ENCODE measurements around the gene LANCL3. TPM values are rescaled to one million over a fixed set of nuclear protein-coding genes. Genes with fewer than 3 reads are reported as not detected.
A peak's percentile ranks its signal among the peaks of the same experiment; 100 is the strongest.

The LANCL3 gene
- polyA plus RNA-seq, 2 of the 4 experiments (the other 2 are of a cell fraction): not detected

DNA sequence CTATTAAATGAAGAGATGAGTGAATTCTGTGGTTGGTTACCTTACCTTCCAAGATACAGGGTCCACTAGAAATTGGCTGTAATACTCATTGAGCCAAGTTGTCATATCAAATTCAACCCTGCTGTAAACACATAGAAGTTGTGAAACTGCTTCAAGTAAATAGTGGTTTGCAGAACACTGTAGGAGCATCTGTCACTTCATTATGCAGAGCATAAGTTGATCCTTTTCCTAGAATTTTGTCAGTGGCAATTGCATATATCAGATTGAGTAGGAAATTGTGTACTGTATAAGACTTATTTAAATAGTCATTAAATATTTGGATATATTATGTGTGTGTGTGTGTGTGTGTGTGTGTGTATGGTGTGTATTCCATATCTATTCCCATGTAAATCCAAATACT, 105.3 kb downstream of the LANCL3 start:
- Histone ChIP-seq H3K4me3 (no peak overlapping the region), H3K9me3 (no peaks in the 10 kb centered on the region), H3K4me1 (no peaks in the 10 kb centered on the region), H3K4me2 (no peak overlapping the region), H3K27ac (no peak overlapping the region)
- ATAC-seq (no peak), DNase-seq (ENCODE audit: low read depth in 1 of 2, low spot score in 1 of 2) (no peak), FAIRE-seq (no peak)
- TF ChIP-seq, protein P1, sequence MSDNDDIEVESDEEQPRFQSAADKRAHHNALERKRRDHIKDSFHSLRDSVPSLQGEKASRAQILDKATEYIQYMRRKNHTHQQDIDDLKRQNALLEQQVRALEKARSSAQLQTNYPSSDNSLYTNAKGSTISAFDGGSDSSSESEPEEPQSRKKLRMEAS (IDR thresholded peaks at IDR 0.05): no peak
- TF ChIP-seq ZNF302 (CRISPR knock-in tag; IDR thresholded peaks at IDR 0.05) (no peak), NPAS2 (CRISPR knock-in tag; IDR thresholded peaks at IDR 0.05; ENCODE audit: borderline replicate concordance) (no peak), RARB (CRISPR knock-in tag; IDR thresholded peaks at IDR 0.05) (no peak), HOXB5 (CRISPR knock-in tag; IDR thresholded peaks at IDR 0.05) (no peak), SREBF2 (IDR thresholded peaks at IDR 0.05) (no peak), RNF2 (IDR thresholded peaks at IDR 0.05; ENCODE audit: borderline replicate concordance, low read depth) (no peak), KDM1A (IDR thresholded peaks at IDR 0.05; ENCODE audit: low read depth) (no peak), MAFK (IDR thresholded peaks at IDR 0.05; ENCODE audit: partially characterized antibody) (no peak), CHD4 (IDR thresholded peaks at IDR 0.05; ENCODE audit: borderline replicate concordance) (no peak)
- TF ChIP-seq, protein P2, sequence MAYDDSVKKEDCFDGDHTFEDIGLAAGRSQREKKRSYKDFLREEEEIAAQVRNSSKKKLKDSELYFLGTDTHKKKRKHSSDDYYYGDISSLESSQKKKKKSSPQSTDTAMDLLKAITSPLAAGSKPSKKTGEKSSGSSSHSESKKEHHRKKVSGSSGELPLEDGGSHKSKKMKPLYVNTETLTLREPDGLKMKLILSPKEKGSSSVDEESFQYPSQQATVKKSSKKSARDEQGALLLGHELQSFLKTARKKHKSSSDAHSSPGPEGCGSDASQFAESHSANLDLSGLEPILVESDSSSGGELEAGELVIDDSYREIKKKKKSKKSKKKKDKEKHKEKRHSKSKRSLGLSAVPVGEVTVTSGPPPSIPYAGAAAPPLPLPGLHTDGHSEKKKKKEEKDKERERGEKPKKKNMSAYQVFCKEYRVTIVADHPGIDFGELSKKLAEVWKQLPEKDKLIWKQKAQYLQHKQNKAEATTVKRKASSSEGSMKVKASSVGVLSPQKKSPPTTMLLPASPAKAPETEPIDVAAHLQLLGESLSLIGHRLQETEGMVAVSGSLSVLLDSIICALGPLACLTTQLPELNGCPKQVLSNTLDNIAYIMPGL (CRISPR knock-in tag; IDR thresholded peaks at IDR 0.05; ENCODE audit: borderline replicate concordance): no peak
- POLR2A ChIA-PET: no interaction called here
- CTCF ChIA-PET: no interaction called here

DNA sequence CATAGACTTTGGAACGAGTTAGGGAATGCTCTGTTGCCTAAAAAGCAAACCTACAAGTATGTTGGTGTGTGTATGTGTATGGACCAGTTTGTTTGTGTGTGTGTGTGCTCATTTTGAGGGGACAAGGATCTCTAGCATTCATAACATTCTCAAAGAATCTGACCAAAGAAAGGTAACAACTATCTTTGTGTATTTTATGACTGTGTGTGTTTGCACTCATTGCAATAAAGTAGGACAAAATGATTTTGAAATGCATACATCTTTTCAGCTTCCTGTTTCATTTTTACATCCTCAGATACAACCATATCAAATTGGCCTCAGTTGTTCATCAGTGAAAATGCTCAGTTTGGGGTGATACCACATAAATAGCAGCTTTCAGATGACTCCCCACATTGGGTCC, 105.8 kb downstream of the LANCL3 start:
- FAIRE-seq (peak; percentile 67), ATAC-seq (no peak), DNase-seq (ENCODE audit: low read depth in 1 of 2, low spot score in 1 of 2) (no peak)
- CTCF ChIA-PET: no interaction called here
- Histone ChIP-seq H3K9me3 (no peaks in the 10 kb centered on the region), H3K4me2 (no peak overlapping the region), H3K4me3 (no peak overlapping the region), H3K27ac (no peak overlapping the region), H3K4me1 (no peaks in the 10 kb centered on the region)
- TF ChIP-seq NR3C1 (IDR thresholded peaks at IDR 0.05): no peak
- TF ChIP-seq CHD2 (IDR thresholded peaks at IDR 0.05; ENCODE audit: low read length, partially characterized antibody): no peak
- TF ChIP-seq HEYL (CRISPR knock-in tag; IDR thresholded peaks at IDR 0.05): no peak
- TF ChIP-seq, protein P3, sequence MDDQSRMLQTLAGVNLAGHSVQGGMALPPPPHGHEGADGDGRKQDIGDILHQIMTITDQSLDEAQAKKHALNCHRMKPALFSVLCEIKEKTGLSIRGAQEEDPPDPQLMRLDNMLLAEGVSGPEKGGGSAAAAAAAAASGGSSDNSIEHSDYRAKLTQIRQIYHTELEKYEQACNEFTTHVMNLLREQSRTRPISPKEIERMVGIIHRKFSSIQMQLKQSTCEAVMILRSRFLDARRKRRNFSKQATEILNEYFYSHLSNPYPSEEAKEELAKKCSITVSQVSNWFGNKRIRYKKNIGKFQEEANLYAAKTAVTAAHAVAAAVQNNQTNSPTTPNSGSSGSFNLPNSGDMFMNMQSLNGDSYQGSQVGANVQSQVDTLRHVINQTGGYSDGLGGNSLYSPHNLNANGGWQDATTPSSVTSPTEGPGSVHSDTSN (IDR thresholded peaks at IDR 0.05): no peak
- no peak for TF ChIP-seq JUNB (IDR thresholded peaks at IDR 0.05)
- TF ChIP-seq JUN (IDR thresholded peaks at IDR 0.05): no peak
- TF ChIP-seq CHD4 (IDR thresholded peaks at IDR 0.05; ENCODE audit: borderline replicate concordance): no peak
- WGBS (ENCODE audit: missing lambda C conversion rate): 6% methylated on average over 1 of the region's 1 CpG
- POLR2A ChIA-PET: no interaction called here

DNA sequence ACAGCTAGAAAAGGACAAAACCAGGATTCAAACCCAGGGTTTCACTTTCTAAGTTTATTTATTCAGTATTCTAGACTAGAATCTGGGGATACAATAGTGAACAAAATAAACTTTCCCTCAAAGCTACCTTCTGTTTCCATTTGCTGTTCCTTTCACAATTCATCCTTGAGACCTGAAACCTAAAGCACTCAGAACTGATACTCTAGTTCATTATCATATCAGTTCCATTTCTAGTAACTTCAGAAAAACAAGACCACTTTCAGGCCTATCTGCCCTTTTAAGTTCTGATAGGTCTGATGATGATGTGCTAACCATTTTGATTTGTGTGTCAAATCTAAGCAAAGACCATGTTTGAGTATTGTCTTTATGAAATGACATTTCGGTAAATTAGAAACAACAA, 106.3 kb downstream of the LANCL3 start:
- no peak overlapping the region for H3K4me3 ChIP-seq
- ATAC-seq: no peak
- WGBS (ENCODE audit: missing lambda C conversion rate): 81% methylated on average over 1 of the region's 1 CpG
- no peak overlapping the region for H3K4me2 ChIP-seq
- DNase-seq (ENCODE audit: low read depth in 1 of 2, low spot score in 1 of 2): no peak
- H3K27ac ChIP-seq: no peak overlapping the region
- ChIA-PET CTCF (no interaction called here), POLR2A (no interaction called here)
- no peaks in the 10 kb centered on the region for H3K4me1 ChIP-seq
- TF ChIP-seq, protein P4, sequence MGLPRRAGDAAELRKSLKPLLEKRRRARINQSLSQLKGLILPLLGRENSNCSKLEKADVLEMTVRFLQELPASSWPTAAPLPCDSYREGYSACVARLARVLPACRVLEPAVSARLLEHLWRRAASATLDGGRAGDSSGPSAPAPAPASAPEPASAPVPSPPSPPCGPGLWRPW (IDR thresholded peaks at IDR 0.05): no peak
- no peak for TF ChIP-seq EHF (CRISPR knock-in tag; IDR thresholded peaks at IDR 0.05)
- TF ChIP-seq SMC3 (IDR thresholded peaks at IDR 0.05): no peak
- no peak for TF ChIP-seq POLR2A (IDR thresholded peaks at IDR 0.05; ENCODE audit: low read length)
- TF ChIP-seq PHF8 (IDR thresholded peaks at IDR 0.05; ENCODE audit: borderline replicate concordance, low read depth): no peak
- no peak for TF ChIP-seq EP300 (IDR thresholded peaks at IDR 0.05)
- TF ChIP-seq FOXS1 (CRISPR knock-in tag; IDR thresholded peaks at IDR 0.05): no peak
- peak; percentile 92 for FAIRE-seq
- H3K9me3 ChIP-seq: no peaks in the 10 kb centered on the region
